Measurements from ENCODE around the gene NCF4. TPM values are rescaled to one million over a fixed set of nuclear protein-coding genes. Genes with fewer than 3 reads are reported as not detected.

NCF4 gene
- polyA plus RNA-seq, 2 of the 4 experiments (the other 2 are of a cell fraction) = not detected

GRCh38 chr22:36918586-36919284, 57.9 kb downstream of the NCF4 start (continued):
- TF ChIP-seq CEBPB (IDR thresholded peaks at IDR 0.05) (no peak), EHF (CRISPR knock-in tag; IDR thresholded peaks at IDR 0.05) (no peak), PHF8 (IDR thresholded peaks at IDR 0.05; ENCODE audit: borderline replicate concordance, low read depth) (no peak), KDM5A (IDR thresholded peaks at IDR 0.05) (no peak), TFCP2L1 (CRISPR knock-in tag; IDR thresholded peaks at IDR 0.05) (no peak)

GRCh38 chr22:36921309-36922104, 60.7 kb downstream of the NCF4 start:
- no peak for ATAC-seq
- no peak for DNase-seq (ENCODE audit: low read depth in 1 of 2, low spot score in 1 of 2)
- TF ChIP-seq KDM5A (IDR thresholded peaks at IDR 0.05) = no peak
- no peak for TF ChIP-seq MAFK (IDR thresholded peaks at IDR 0.05; ENCODE audit: partially characterized antibody)
- TF ChIP-seq CHD4 (IDR thresholded peaks at IDR 0.05; ENCODE audit: borderline replicate concordance) = no peak
- no peak for TF ChIP-seq MYC (IDR thresholded peaks at IDR 0.05; ENCODE audit: borderline replicate concordance, low read length)
- TF ChIP-seq HOXB5 (CRISPR knock-in tag; IDR thresholded peaks at IDR 0.05) = no peak
- TF ChIP-seq, protein P1, sequence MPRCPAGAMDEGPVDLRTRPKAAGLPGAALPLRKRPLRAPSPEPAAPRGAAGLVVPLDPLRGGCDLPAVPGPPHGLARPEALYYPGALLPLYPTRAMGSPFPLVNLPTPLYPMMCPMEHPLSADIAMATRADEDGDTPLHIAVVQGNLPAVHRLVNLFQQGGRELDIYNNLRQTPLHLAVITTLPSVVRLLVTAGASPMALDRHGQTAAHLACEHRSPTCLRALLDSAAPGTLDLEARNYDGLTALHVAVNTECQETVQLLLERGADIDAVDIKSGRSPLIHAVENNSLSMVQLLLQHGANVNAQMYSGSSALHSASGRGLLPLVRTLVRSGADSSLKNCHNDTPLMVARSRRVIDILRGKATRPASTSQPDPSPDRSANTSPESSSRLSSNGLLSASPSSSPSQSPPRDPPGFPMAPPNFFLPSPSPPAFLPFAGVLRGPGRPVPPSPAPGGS (IDR thresholded peaks at IDR 0.05) = no peak
- TF ChIP-seq TP53 (CRISPR knock-in tag; IDR thresholded peaks at IDR 0.05) = no peak
- TF ChIP-seq CTCF (IDR thresholded peaks at IDR 0.05) = no peak
- TF ChIP-seq HES2 (IDR thresholded peaks at IDR 0.05) = no peak
- no peak for TF ChIP-seq MAZ (IDR thresholded peaks at IDR 0.05; ENCODE audit: borderline replicate concordance, low read depth, low read length)
- no peak for TF ChIP-seq SREBF2 (IDR thresholded peaks at IDR 0.05)
- no peak for TF ChIP-seq NR3C1 (IDR thresholded peaks at IDR 0.05)
- no peak for TF ChIP-seq KDM1A (IDR thresholded peaks at IDR 0.05; ENCODE audit: low read depth)
- TF ChIP-seq ZSCAN20 (CRISPR knock-in tag; IDR thresholded peaks at IDR 0.05) = no peak
- TF ChIP-seq RARB (CRISPR knock-in tag; IDR thresholded peaks at IDR 0.05) = no peak
- TF ChIP-seq, protein P2, sequence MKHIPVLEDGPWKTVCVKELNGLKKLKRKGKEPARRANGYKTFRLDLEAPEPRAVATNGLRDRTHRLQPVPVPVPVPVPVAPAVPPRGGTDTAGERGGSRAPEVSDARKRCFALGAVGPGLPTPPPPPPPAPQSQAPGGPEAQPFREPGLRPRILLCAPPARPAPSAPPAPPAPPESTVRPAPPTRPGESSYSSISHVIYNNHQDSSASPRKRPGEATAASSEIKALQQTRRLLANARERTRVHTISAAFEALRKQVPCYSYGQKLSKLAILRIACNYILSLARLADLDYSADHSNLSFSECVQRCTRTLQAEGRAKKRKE (CRISPR knock-in tag; IDR thresholded peaks at IDR 0.05; ENCODE audit: low read depth) = no peak
- TF ChIP-seq, protein P3, sequence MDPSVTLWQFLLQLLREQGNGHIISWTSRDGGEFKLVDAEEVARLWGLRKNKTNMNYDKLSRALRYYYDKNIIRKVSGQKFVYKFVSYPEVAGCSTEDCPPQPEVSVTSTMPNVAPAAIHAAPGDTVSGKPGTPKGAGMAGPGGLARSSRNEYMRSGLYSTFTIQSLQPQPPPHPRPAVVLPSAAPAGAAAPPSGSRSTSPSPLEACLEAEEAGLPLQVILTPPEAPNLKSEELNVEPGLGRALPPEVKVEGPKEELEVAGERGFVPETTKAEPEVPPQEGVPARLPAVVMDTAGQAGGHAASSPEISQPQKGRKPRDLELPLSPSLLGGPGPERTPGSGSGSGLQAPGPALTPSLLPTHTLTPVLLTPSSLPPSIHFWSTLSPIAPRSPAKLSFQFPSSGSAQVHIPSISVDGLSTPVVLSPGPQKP (IDR thresholded peaks at IDR 0.05; ENCODE audit: low read depth, low read length) = no peak
- TF ChIP-seq, protein P4, sequence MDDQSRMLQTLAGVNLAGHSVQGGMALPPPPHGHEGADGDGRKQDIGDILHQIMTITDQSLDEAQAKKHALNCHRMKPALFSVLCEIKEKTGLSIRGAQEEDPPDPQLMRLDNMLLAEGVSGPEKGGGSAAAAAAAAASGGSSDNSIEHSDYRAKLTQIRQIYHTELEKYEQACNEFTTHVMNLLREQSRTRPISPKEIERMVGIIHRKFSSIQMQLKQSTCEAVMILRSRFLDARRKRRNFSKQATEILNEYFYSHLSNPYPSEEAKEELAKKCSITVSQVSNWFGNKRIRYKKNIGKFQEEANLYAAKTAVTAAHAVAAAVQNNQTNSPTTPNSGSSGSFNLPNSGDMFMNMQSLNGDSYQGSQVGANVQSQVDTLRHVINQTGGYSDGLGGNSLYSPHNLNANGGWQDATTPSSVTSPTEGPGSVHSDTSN (IDR thresholded peaks at IDR 0.05) = no peak
- Histone ChIP-seq H3K4me2 (no peak overlapping the region), H3K9me3 (peaks cover 5% of the 10 kb centered on the region; the same call in 1 of the 3 replicates), H3K4me3 (no peak overlapping the region), H3K4me1 (no peaks in the 10 kb centered on the region), H3K27ac (no peak overlapping the region)
- POLR2A ChIA-PET = no interaction called here
- 57% methylated on average over 10 of the region's 15 CpGs for WGBS (ENCODE audit: missing lambda C conversion rate)
- no peak for FAIRE-seq
- CTCF ChIA-PET = interaction anchor here (2.2 kb wide), 1 partner anchor 13 kb away, joined by 5 read pairs; no protein-coding TSS in a partner anchor
